ENCODE measurements around the gene ABCC6. TPM values are rescaled to one million over a fixed set of nuclear protein-coding genes. Genes with fewer than 3 reads are reported as not detected.

Gene ABCC6
- total RNA-seq, 3 donors from 2014 or later (not counting 1 experiment from before 2014, with no cell fraction given) = 0.16 to 0.25 TPM; not detected in 1

- Mint-ChIP-seq H3K9me3 (peaks cover 7 to 9% of the 10 kb centered on the region in 2 donors), H3K36me3 (no peaks in the 10 kb centered on the region), H3K4me1 (no peaks in the 10 kb centered on the region), H3K4me3 (no peak overlapping the region), H3K27me3 (ENCODE audit: low read depth in 2 of 2) (peaks cover 0 to 6% of the 10 kb centered on the region in 2 donors), H3K27ac (no peak overlapping the region)
- no peaks in the 10 kb centered on the region for H3K27me3 ChIP-seq (ENCODE audit: control insufficient read depth, insufficient read depth, low read length)
- intact Hi-C loops (cut with micrococcal nuclease) = no loop called here
- WGBS (ENCODE audit: insufficient coverage) = 98% methylated on average over 3 of the region's 3 CpGs
- H3K4me3 ChIP-seq (ENCODE audit: low read length) = no peak overlapping the region
- no peak overlapping the region for H3K27ac ChIP-seq (ENCODE audit: low read length)
- no peaks in the 10 kb centered on the region for H3K36me3 ChIP-seq (ENCODE audit: control insufficient read depth, insufficient read depth, low read length)
- peaks cover 12% of the 10 kb centered on the region for H3K9me3 ChIP-seq (ENCODE audit: control insufficient read depth, insufficient read depth, low read length)
- no peak for TF ChIP-seq CTCF (IDR thresholded peaks at IDR 0.05)
- no peaks in the 10 kb centered on the region for H3K4me1 ChIP-seq (ENCODE audit: control insufficient read depth, insufficient read depth, low read length)
- DNase-seq (no peak), ATAC-seq (no peak)
Measured at GRCh38 chr16:16159662-16160061, 63.6 kb downstream of the ABCC6 start.

GRCh38 chr16:16158741-16159374 lies 64.4 kb downstream of the ABCC6 start:
- H3K36me3 Mint-ChIP-seq = no peaks in the 10 kb centered on the region
- DNase-seq (no peak), ATAC-seq (no peak)
- peaks cover 0 to 6% of the 10 kb centered on the region in 2 donors for H3K27me3 Mint-ChIP-seq (ENCODE audit: low read depth in 2 of 2)
- Histone ChIP-seq H3K27ac (ENCODE audit: low read length) (no peak overlapping the region), H3K9me3 (ENCODE audit: control insufficient read depth, insufficient read depth, low read length) (peaks cover 12% of the 10 kb centered on the region), H3K27me3 (ENCODE audit: control insufficient read depth, insufficient read depth, low read length) (no peaks in the 10 kb centered on the region), H3K4me3 (ENCODE audit: low read length) (no peak overlapping the region), H3K4me1 (ENCODE audit: control insufficient read depth, insufficient read depth, low read length) (no peaks in the 10 kb centered on the region), H3K36me3 (ENCODE audit: control insufficient read depth, insufficient read depth, low read length) (no peaks in the 10 kb centered on the region)
- H3K9me3 Mint-ChIP-seq = peaks cover 7 to 9% of the 10 kb centered on the region in 2 donors
- TF ChIP-seq CTCF (IDR thresholded peaks at IDR 0.05) = no peak
- no peak overlapping the region for H3K27ac Mint-ChIP-seq
- WGBS (ENCODE audit: insufficient coverage) = 75% methylated on average over 2 of the region's 3 CpGs
- no peak overlapping the region for H3K4me3 Mint-ChIP-seq
- intact Hi-C loops (cut with micrococcal nuclease) = no loop called here
- no peaks in the 10 kb centered on the region for H3K4me1 Mint-ChIP-seq

- ATAC-seq (no peak), DNase-seq (no peak)
- Histone ChIP-seq H3K4me1 (ENCODE audit: control insufficient read depth, insufficient read depth, low read length) (no peaks in the 10 kb centered on the region), H3K4me3 (ENCODE audit: low read length) (no peak overlapping the region), H3K27me3 (ENCODE audit: control insufficient read depth, insufficient read depth, low read length) (no peaks in the 10 kb centered on the region), H3K9me3 (ENCODE audit: control insufficient read depth, insufficient read depth, low read length) (peaks cover 12% of the 10 kb centered on the region), H3K27ac (ENCODE audit: low read length) (no peak overlapping the region), H3K36me3 (ENCODE audit: control insufficient read depth, insufficient read depth, low read length) (no peaks in the 10 kb centered on the region)
- 65% methylated on average over 2 of the region's 4 CpGs for WGBS (ENCODE audit: insufficient coverage)
- H3K9me3 Mint-ChIP-seq = peaks cover 7 to 9% of the 10 kb centered on the region in 2 donors
- no peak overlapping the region for H3K4me3 Mint-ChIP-seq
- H3K27ac Mint-ChIP-seq = no peak overlapping the region
- intact Hi-C loops (cut with micrococcal nuclease) = no loop called here
- peaks cover 0 to 6% of the 10 kb centered on the region in 2 donors for H3K27me3 Mint-ChIP-seq (ENCODE audit: low read depth in 2 of 2)
- no peaks in the 10 kb centered on the region for H3K36me3 Mint-ChIP-seq
- TF ChIP-seq CTCF (IDR thresholded peaks at IDR 0.05) = no peak
- H3K4me1 Mint-ChIP-seq = no peaks in the 10 kb centered on the region
Measured at GRCh38 chr16:16158082-16158658, 65.1 kb downstream of the ABCC6 start.

Measured in natural killer cell (primary cell).